OCI-LY3 (cell line): ENCODE measurements around the gene MTTP.

Experiments
- H2AFZ ChIP-seq: fragments of 200-600, 300-600 bp; shearing (Covaris generic); 2 replicates; pipeline ENCODE4 v1.6.0; 2014; ENCODE audit warnings: antibody characterized with exemption, low read depth, low read length
- H3K27ac ChIP-seq: fragments of 200-600, 300-600 bp; sonication (generic); 2 replicates; pipeline ENCODE4 v1.5.1; 2014; ENCODE audit warnings: mild to moderate bottlenecking, low read length, moderate library complexity, mixed read lengths
- H3K27me3 ChIP-seq: fragments of 200-600, 300-600 bp; sonication (generic); 2 replicates; pipeline ENCODE4 v1.6.1; 2014; ENCODE audit warnings: low read depth, low read length, mixed read lengths
- H3K36me3 ChIP-seq: fragments of 200-600, 300-600 bp; sonication (generic); replicated peaks from 2 replicates; pipeline ENCODE3; 2014; ENCODE audit warnings: low read depth, low read length, mixed read lengths
- H3K4me1 ChIP-seq: fragments of 300-600, 200-600 bp; sonication (generic); 2 replicates; pipeline ENCODE4 v1.6.1; 2014; ENCODE audit warnings: low read length, mixed read lengths
- H3K4me2 ChIP-seq: fragments of 200-600, 300-600 bp; sonication (generic); 2 replicates; pipeline ENCODE4 v1.6.1; 2014; ENCODE audit warnings: low read length, mixed read lengths
- H3K4me3 ChIP-seq: fragments of 300-600, 200-600 bp; sonication (generic); 2 replicates; pipeline ENCODE4 v1.5.1; 2014; ENCODE audit warnings: antibody characterized with exemption, mild to moderate bottlenecking, low read length, moderate library complexity
- H3K79me2 ChIP-seq: fragments of 300-600, 200-600 bp; shearing (Covaris generic); 2 replicates; pipeline ENCODE4 v1.6.1; 2014; ENCODE audit warnings: mild to moderate bottlenecking, low read length, mixed read lengths
- H3K9ac ChIP-seq: fragments of 300-600, 200-600 bp; shearing (Covaris generic); 2 replicates; pipeline ENCODE4 v1.6.0; 2014; ENCODE audit warnings: mild to moderate bottlenecking, low read length, moderate library complexity
- H3K9me3 ChIP-seq: fragments of 200-600, 300-600 bp; shearing (Covaris generic); 2 replicates; pipeline ENCODE4 v1.6.1; 2014; ENCODE audit warnings: low read length, mixed read lengths; ENCODE audit not compliant: insufficient read depth
- H4K20me1 ChIP-seq: fragments of 200-600, 300-600 bp; sonication (generic); 2 replicates; pipeline ENCODE4 v1.6.1; 2016; ENCODE audit warnings: low read length, mixed read lengths; ENCODE audit not compliant: insufficient read depth
- CTCF ChIP-seq: fragments of 200-600, 300-600 bp; sonication (generic); IDR thresholded peaks from 2 replicates; pipeline ENCODE4 v1.5.1; 2014; ENCODE audit warnings: antibody characterized with exemption, low read length, low read depth
- EZH2phosphoT487 ChIP-seq: fragments of 200-600 bp; shearing (Covaris generic); IDR thresholded peaks from 2 replicates; pipeline ENCODE4 v1.6.1; 2018; ENCODE audit warnings: antibody characterized with exemption, mixed run types, low read depth

MTTP gene

DNA sequence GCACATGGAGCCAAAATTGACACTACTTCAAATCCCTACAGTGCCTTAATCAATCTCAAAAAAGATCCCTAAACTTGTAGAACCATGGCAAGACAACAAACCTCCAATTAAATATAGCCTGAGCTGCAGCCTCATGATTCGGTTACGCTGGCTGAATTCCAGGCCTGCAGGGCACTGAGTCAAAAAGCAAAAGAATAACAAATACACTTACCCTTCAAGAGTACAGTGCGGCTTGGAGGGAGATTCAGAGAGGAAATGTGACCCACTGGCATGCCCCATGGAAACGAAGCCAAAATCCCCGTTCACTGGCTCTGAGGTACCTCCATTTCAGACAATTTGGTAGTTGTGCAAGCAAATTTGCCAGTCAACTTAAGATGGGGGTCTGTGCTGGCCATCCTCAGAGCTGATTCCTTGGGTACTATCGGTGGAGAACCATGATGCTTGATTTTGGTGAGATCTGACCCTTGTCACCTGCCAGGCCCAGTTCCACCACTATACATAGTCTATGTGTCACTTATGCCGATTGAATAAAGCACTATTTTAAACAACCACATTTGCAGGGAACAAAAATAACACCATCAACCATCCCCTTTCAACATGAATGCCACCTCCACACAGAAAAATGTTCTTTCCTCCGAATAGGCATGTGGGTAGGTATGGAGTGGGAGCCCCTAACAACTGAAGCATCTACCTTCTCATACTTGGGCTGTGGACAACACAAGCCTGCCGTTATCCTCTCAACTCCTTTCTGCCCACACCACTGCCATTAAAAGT, 80.9 kb downstream of the MTTP start:
- no peak overlapping the region for H3K9ac ChIP-seq
- no peaks in the 10 kb centered on the region for H3K36me3 ChIP-seq
- H4K20me1 ChIP-seq: no peaks in the 10 kb centered on the region
- H3K27me3 ChIP-seq: no peaks in the 10 kb centered on the region
- H2AFZ ChIP-seq: no peak overlapping the region
- H3K4me1 ChIP-seq: no peaks in the 10 kb centered on the region
- H3K9me3 ChIP-seq: no peaks in the 10 kb centered on the region
- H3K4me3 ChIP-seq: no peak overlapping the region
- TF ChIP-seq EZH2phosphoT487 (no peak), CTCF (no peak)
- H3K79me2 ChIP-seq: no peaks in the 10 kb centered on the region
- H3K27ac ChIP-seq: no peak overlapping the region
- no peak overlapping the region for H3K4me2 ChIP-seq

DNA sequence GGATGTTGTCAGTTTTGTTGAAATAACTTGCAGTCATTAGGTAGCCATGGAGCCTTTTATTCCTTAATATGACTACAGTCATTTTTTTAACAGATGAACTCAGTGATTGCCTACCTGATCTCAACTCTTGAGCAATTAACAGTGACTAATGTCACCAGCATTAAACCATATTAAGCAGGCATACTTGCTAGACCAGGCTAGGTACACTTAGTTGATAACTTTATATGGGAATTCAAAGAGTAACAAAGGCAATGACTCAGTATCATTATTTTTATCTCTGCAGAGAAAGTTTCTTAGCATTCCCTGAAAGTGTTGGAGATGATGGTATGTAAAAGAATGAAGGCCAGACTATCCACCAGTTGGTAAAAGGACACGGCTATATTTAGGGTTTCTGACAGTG, 83.2 kb downstream of the MTTP start, which contains the start of gene C4orf54:
C4orf54 (minus strand) TSS at position 31 of the 400 bp plus-strand sequence. CDS start 3,180 bp downstream, outside the sequence.
- Histone ChIP-seq H3K4me1 (no peaks in the 10 kb centered on the region), H4K20me1 (no peaks in the 10 kb centered on the region), H3K36me3 (no peaks in the 10 kb centered on the region), H3K27ac (no peak within 1 kb of the TSS), H3K4me2 (no peak within 1 kb of the TSS), H3K9me3 (no peaks in the 10 kb centered on the region), H3K9ac (no peak within 1 kb of the TSS), H3K27me3 (no peaks in the 10 kb centered on the region), H3K4me3 (no peak within 1 kb of the TSS), H2AFZ (no peak within 1 kb of the TSS), H3K79me2 (no peaks in the 10 kb centered on the region)
- no peak for TF ChIP-seq EZH2phosphoT487
- TF ChIP-seq CTCF: no peak

GRCh38 chr4:99658666-99659065, 84.0 kb downstream of the MTTP start:
- Histone ChIP-seq H3K9me3 (no peaks in the 10 kb centered on the region), H3K27ac (no peak overlapping the region), H3K79me2 (no peaks in the 10 kb centered on the region), H3K36me3 (no peaks in the 10 kb centered on the region), H3K4me1 (no peaks in the 10 kb centered on the region), H2AFZ (no peak overlapping the region), H3K9ac (no peak overlapping the region), H4K20me1 (no peaks in the 10 kb centered on the region), H3K4me2 (no peak overlapping the region), H3K4me3 (no peak overlapping the region), H3K27me3 (no peaks in the 10 kb centered on the region)
- TF ChIP-seq CTCF (no peak), EZH2phosphoT487 (no peak)

DNA sequence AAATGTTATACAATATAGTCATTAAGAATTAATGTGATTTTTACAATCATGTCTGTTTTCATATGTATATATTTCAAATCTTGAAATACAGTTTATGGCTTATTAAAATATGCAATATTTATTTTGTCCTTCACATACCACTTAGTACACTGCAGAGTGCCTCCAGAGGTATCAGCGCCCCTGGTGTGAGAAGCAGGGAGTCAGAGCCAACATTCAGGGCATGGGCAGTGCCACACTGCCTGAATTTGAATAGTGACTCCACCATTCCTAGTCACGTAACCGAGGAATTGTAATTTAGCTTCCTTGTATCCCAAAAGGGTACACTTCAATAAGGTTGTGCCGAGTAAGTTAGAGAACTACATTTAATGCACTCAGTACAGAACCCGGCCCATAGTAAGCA, 87.3 kb downstream of the MTTP start:
- no peaks in the 10 kb centered on the region for H3K4me1 ChIP-seq

More for the DNA sequence above, 87.3 kb downstream of the MTTP start:
- no peak for TF ChIP-seq CTCF
- TF ChIP-seq EZH2phosphoT487: no peak
- H3K27me3 ChIP-seq: no peaks in the 10 kb centered on the region
- no peak overlapping the region for H2AFZ ChIP-seq
- H3K36me3 ChIP-seq: no peaks in the 10 kb centered on the region
- no peaks in the 10 kb centered on the region for H3K79me2 ChIP-seq
- no peaks in the 10 kb centered on the region for H4K20me1 ChIP-seq
- H3K9ac ChIP-seq: no peak overlapping the region
- no peak overlapping the region for H3K4me2 ChIP-seq
- H3K9me3 ChIP-seq: no peaks in the 10 kb centered on the region
- H3K27ac ChIP-seq: no peak overlapping the region
- H3K4me3 ChIP-seq: no peak overlapping the region
